Activated T-cell treated with anti-CD3 and anti-CD28 coated beads for 24 hours (primary cell): Measurements from ENCODE around the gene SNX15.

Source experiments
- DNase-seq: peaks from one replicate; pipeline ENCODE4 v3.0.0-alpha.2; 2020; ENCODE audit warnings: low read depth

SNX15 gene

DNA sequence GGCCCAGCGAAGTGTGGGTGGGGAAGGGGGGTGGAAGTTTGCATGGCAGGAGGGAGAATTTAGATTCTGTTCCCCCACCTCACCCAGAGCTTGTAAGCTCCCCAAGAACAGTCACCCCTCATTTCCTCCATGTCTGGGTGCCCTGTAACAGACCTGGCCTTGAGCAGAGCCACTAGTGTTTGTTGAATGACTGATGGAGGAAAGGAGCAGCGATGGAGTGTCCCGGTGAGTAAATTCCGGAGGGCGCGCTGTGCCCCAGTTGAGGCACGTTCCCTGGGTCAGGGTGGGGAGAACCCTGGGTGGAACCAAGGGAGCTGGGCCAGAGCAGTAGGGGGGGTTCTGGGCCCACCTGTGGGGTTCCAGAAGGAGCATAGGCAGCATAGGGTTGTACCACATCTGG is 30.3 kb downstream of the SNX15 start:
- no peak for DNase-seq

DNA sequence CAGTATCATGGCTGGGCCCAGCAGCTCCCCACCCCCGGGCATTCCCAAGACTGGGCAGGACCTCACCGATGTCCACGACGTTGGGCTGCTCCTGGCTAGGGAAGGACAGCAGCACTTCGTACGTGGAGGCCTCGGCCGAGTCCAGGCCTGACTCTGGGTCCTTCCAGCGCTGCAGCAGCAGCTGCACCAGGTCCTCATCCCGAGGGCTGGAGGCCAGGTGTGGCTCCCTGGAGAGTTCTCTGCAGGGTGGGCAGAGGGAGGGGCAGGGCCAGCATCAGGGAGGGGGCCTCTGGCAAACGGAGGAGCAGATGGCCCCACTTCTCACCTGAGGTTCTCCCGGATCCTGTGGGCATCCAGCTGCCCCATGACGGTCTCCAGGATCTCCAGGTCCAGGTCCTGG is 30.8 kb downstream of the SNX15 start:
- DNase-seq = no peak

DNA sequence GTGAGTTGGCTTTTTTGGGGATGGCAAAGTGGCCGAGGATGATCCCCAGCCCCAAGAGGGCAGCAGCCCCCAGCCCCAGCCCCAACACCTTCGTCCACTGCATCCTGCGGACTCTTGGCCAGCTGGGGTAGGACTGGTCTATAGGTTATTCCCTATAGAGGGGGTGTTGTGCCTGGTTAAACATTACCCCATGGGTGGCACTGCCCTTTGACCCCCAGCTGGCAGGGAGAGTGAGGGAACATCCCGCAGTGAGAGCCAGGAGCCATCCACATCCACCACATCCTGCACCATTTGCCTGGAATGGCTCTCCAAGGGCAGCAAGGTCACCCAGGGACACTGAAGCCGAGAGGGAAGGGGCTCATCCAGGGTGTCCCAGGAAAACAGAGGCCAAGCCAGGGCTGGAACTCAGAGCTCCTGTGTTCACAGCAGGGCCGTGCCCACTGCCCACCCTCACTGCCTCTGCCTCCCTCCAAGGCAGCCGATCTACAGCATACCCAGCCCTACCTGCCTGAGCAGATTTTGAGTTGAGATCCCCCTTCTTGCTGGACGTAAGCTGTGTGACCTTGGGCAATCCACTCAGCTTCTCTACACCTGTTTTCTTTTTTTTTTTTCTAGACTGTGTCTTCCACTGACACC is 31.3 kb downstream of the SNX15 start, which contains the start of gene NAALADL1:
NAALADL1 (minus strand) TSS at position 135 of the 636 bp plus-strand sequence; CDS start at position 103, 32 bp downstream.
- no peak for DNase-seq

DNA sequence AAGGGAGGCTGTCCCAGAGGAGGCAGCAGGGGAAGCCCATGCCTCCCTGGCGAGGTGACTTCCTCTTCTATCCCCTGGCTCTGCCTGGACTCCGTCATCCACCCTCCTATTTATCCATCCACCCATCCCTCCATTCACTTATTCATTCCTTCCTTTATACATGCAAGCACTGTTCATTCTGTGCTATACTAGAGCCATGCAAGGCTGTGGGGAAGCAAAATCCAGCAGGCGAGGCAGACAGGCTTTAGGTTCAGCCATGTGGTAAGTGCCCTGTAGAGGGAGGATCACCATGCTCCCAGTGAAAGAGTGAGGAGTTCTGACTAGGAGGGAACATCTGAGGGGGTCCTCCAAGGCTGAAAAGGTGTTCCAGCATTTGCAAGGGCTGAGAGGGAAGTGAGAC is 32.3 kb downstream of the SNX15 start:
- DNase-seq = no peak

DNA sequence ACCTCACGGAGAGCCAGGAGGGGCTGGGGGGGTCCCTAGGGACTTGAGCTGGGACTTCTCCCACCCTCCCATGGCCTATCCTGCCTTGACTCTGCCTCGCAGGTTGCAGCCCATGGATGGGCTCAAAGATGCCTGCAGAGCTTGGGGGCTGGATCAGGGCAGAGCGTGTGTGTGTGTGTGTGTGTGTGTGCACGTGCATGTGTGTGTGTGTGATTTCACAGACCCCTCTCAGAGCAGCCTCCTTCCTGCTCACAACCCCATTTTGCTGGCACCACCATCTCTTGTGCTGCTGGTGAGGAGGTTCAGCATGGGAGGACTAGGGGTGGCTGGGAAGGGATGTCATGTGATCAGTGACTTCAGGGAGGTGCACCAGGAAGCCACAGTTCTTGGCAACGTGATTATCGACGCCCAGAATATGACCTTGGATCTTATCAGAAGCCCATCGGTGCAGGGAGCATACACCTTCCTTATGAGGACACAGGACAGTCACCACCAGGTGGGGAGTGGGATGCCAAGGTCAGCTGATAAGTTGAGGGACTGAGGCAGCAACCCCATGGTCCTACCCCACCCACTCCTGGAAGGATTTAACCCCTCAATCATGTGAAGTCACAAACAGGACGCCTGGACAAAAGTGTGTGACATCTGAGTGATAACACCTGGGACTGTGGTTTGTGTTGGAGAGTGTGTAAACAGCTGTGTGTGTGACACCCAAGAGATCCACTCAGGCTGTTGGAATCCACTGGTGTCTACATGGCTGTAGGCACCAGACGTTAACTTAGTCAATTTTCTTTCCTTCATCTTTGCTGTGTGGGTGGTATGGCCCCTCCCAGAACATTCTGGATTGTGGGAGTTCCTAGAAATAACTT is 33.0 kb downstream of the SNX15 start:
- DNase-seq = no peak

DNA sequence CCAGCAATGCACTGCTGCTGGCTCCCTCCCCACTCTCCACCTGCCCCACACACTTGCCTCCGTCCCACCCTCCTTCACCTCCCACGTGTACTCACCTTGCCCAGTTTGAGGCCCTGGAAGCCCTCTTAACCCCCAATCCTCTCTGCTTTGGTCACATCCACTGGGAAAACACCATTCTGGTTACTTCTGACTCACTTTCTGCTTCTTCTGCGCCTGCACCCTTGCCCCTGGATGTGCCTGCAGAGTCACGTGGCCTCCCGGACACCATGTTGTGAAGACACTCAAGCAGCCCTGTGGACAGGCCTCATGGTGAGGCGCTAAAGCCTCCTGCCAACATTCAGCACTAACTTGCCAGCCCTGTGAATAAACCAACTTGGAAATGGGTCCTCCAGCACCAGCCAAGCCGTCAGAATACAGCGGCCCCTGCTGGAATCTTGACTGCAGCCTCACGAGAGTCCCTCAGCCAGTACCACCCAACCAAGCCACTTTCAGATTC is 33.7 kb downstream of the SNX15 start:
- no peak for DNase-seq

DNA sequence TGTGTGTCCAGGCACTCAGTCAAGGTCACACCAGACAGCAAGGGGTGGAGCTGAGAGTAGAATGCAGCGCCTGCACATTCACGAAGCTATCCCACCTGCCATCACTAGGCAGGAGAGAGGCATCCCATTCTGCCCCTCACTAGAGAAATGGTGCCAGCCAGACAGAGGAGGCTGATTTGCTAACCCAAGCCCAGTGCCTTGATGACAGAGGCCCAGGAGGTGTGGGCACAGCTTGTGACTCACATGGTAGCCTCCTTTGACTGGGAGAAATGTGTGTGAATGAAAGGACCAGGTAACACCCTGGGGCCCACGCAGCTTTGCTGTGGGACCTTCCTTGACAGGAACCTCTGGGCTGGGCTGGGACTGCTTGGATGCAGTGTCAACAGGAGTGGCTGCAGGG is 36.3 kb downstream of the SNX15 start:
- no peak for DNase-seq

DNA sequence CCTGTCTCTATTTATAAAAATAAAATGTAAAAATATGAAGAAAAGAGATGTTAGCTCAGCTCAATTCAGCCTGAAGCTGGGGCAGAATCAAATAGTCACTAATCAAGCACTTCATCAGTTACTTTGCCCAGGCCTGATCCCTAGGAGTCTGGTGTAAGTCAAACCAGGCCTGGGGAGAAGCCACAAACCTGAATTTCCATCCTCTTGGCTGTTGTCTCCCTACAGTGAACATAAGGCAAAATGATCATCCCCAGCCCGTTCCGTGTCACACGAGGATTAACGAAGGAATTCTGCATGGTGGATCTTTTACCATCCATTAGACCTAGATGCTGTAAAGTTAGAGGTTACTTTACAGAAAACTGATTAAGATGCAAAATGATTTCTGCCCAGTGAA is 37.6 kb downstream of the SNX15 start:
- no peak for DNase-seq

DNA sequence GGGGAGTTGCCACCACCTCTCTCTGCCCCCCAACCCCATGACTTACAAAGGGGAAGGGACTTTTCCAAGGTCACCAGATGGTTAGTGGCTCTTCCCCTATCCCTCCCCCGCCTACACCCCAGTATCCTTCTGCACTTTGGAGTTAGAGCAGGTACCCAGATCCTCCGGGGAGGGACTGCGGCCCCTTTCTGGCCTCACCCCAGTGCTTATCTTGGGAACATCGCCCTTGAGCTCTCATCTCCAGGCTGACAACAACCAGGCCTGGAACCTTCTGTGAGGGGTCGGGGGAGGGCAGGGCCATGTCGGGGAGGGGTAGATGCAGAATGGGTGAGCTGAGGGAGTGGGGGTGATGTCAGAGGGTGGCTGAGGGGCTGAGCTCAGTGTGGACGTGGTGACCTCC is 38.6 kb downstream of the SNX15 start:
- no peak for DNase-seq

DNA sequence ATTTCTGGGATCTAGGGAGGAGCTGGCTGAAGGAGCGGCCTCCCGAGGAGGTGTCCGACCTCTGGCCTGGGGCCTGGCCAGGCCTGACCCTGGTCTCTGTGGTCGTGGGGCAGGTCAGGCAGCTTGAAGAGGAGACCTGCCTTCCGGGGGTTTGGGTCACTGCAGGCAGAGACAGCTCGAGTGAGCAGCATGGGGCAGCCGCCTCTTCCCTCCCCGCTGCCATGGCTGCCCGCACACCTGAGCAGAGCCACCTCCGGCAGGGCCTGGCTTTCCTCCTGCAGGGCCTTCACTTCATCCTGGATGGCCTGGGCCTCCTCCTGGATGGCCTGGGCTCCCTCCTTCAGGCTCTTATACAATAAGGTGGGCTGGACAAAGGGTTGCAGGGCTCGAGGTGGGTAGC is 39.1 kb downstream of the SNX15 start:
- no peak for DNase-seq

DNA sequence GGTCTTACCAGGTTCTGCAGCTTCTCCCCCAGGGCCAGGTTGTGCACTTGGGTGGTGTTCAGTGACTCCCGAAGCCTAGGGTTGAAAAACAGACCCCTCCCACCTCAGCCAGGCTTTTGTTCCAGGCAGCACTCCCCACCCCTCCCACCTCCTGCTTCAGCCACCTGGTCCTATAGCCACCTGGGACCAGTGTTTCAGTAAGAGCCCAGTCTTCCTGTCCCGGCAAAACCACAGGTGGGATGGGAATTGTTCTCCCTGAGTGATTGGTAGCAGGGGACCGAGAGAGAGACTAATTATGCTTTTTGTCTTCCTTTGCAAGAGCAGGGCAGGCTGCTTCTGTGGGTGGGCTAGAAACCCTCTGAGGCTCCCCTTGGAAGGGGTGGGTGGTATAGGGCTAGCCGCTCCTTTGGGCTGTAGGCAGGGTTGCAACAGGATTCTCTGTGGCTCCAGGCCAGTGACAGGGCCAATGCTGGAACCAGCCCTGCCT is 39.6 kb downstream of the SNX15 start:
- no peak for DNase-seq

DNA sequence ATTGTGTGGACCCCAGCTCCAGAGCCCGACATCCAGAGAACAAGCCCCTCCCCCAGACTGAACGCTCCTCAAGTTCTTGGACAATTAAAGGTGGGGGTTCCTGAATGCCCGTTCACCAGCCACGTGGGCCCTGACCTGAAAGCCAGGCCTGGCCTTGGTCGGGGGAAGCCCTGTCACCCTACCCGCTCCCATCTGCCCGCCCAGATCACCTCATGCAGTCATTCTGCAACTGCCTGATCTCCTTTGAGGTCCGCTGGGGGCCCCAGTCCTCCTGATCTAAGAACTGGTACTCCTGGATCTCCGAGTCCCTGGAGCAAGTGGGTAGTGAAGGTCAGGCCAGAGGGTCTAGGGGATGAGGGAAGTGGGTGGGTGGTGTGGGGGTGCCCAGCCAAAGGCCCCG is 40.2 kb downstream of the SNX15 start:
- DNase-seq = no peak

DNA sequence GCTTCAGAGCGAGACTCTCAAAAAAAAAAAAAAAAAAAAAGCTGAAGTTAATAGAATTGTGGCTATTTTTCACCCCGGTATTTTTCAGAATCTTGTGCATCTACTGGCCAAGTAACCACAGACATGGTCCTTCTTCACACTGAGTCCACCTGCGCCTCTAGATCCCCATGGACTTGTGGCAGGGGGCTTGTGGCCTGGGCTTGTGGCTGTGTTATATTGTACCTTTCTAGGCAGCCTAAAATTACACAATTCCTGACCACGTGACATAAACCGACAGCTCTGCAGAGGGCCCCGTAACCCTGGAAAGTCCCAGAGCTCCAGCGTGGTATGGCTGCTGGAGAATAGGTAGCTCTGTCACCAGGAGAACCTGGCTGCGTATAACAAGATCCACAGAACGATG is 42.0 kb downstream of the SNX15 start:
- no peak for DNase-seq

DNA sequence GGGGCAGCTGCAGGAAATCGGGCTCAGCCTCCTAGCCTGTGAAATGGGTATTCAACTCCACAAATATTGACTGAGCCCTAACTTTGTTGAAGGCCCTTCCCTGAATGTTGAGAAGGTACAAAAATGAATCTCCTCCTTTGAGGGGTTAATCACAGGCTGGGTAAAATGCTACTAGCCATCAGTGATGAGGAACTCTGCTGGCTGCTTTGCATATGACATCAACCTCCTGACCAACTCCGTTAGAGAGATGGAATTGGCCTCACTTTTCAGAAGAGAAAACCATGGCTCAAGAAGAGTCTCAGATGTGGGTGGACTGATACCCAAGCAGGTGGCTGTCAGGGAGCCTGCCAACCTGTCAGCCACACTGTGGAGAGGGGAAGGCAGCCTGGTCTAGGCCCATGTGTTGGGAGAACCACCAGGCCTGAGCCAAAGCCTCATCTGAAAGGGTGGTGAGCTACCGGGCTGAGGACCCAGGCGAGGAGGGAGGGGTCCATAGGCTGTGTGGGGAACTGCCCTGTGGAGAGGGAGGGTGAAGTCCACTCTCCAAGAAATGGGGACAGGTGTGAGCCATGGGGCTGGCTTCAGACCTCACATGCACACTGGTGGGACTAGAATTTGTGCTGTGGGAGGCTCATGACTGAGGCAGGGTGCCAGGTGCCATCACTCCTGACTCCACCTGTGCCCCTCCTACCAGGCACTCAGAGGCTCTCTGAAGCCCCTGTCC is 44.8 kb downstream of the SNX15 start:
- DNase-seq = no peak

DNA sequence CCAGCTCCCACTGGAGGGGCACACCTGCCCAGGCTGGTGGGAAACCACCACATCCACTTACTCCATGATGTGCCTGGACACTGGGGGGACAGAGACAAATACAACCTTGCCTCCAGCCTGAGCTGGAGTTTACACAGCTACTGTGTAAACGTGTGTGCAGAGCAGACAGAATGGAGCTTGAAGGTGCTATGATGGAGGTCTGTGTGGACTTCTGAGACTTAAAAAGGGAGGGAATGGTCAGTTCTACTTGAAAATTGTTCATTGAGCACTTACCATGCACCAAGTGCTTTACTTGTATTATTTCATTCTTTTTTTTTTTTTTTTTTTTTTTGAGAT is 45.4 kb downstream of the SNX15 start:
- DNase-seq = no peak

DNA sequence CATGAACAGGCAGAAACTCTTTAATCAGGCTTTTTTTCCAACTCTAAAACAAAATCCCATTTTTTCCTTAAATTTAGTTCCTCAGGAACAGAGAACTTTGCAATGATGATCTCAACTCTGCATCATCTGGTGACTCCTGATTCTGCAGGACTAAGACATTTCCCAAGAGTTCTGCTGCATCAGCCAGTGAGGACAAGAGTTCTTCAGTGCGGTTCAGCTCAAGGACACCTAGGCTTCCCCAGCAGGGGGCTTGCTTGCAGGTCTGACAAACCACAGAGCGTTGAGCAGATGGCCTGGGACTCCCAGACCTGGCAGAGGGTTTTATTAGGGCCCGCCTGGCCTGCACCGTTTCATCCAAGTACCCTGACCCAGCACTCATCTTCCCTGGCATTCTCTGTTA is 50.2 kb downstream of the SNX15 start:
- no peak for DNase-seq

DNA sequence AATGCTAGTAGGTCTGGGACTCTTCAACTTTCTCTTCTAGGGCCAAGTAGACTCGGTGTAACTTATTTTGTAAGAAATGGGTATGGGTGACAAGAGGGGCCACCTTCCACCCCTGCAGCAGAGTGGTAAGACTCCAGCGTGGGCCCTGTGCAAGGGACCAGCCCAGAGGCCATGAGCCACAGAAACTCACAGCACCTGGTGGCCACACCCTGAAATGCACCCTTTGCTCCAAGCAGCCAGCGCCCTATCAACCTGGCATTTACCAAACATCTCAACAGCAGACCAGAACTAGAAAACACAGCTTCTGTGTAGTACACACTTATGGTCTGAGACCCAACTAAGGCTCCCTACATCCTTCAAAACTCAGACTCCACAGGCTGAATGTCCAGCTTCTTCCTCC is 50.9 kb downstream of the SNX15 start:
- DNase-seq = peak; percentile 54

DNA sequence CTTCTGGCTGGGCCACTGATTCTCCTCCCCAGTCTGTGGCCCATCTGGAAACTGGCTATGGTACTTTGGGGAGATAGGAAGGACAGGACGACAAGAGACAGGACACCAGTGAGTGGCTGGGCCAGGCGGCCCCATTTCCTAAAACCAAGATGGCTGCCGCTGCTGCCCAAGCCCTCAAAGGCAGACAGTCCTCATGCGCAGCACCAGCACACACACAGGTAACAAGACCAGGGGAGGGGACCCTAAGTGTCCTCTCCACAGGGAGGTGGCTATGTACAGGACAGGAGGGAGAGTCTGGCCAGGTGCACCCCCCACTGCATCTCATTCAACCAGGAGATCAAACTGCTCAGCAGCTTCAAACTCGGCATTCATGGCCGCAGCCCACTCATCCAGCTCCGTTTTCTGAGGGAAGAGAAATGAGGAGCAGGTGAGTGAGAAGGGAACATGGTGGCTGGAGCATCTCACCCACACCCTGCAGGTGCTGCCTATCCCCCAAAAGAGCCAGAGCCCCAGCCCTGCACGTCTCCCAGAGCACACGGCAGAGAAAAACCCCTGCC is 51.6 kb downstream of the SNX15 start:
- no peak for DNase-seq

DNA sequence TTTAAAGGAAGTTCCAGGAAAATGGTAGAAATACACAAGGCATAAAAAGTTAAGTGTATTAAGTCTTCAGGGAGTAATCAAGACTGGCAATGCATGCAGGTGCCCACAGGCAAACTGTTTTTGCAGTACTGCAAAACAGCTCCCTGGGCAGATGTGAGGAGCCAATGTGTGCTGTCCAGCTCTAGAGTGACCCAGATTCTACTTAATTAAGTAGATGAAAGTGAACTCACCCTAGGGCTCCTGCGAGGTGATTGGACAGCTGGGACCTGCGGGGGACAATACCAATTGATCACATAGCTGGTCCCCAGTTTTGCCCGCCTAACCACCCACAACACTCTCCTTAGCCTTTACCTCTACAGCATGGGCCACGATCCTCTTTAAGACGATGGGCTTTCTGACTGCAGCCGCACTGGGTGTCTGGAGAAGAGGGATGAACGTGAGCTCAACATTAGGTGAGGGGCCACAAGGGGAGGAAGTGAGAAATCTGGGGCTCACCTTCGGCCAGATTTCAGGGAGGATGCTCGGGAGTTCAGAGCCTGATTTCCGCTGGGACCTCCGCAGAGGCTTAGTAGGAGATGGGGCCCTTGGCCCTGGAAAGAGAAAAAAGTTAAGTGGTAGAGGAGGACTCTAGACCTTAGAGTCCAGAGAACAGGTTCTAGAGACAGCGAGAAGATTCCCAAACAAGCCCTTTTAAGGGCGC is 56.0 kb downstream of the SNX15 start:
- DNase-seq = no peak

DNA sequence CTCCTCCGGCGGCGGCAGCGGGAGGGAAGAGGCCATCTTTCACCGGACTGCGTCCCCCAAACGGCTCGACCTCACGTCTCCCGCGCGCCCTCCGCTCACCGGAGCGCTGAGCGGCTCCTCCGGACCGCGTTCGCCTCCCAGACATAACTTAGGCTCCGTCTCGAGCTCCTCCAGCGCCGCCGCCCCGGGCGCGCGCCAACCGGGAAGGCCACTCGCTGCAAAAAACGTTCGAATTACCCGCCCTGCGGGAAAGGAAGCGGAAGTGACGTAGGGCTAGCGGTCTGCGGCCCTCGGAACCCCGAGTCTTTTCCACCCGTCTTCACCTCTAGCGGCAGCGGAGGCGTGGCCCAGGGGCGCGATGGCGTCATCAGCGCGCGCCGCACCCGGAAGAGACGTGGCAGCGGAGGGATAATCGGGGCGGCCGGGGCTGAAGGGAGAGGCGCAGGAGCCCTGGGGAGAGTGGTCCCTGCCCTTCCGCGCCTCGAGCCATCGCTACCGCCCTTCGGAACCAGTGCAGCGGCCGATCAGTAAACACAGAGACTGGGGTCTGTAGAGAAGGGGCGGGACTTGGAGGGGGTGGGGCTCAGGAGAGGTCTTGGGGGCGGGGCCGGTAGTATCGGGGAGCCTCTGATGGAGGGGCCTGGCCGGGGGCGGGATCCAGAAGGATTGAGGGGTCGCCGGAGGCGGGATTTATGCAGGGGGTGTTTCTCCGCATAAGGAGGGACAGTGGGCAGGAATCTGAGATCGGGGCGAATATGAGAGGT is 56.8 kb downstream of the SNX15 start, which contains the start of the genes CDCA5 and ZFPL1:
CDCA5 (minus strand) TSS at position 207 of the 764 bp plus-strand sequence; CDS start at position 145, 62 bp downstream.
ZFPL1 (plus strand) TSS at position 389 of the 764 bp plus-strand sequence. CDS start 477 bp downstream, outside the sequence.
- DNase-seq = peak; percentile 94
